ENCODE measurements around the gene TK1.
A peak's percentile ranks its signal among the peaks of the same experiment; 100 is the strongest.

Gene TK1

DNA sequence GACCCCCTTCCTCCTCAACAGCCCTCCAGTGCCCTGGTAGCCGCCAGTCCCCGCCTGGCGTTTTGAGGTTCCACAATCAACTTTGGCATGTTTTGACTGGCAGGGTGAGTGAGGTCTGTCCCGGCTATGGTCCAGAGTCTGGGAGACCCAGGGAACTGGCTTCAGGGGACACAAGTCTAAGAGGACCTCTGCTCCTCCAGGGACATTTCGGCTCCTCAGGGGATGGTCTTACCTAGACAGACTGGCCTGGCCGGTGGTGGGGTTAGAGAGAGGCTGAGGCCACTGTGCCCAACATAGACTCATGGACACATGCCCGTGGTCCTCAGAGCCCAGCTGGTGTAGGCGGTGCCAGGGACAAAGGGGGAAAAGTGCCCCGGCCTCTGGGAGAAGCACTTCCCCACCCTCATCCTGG lies 54.1 kb downstream of the TK1 start:
- no peak for DNase-seq

DNA sequence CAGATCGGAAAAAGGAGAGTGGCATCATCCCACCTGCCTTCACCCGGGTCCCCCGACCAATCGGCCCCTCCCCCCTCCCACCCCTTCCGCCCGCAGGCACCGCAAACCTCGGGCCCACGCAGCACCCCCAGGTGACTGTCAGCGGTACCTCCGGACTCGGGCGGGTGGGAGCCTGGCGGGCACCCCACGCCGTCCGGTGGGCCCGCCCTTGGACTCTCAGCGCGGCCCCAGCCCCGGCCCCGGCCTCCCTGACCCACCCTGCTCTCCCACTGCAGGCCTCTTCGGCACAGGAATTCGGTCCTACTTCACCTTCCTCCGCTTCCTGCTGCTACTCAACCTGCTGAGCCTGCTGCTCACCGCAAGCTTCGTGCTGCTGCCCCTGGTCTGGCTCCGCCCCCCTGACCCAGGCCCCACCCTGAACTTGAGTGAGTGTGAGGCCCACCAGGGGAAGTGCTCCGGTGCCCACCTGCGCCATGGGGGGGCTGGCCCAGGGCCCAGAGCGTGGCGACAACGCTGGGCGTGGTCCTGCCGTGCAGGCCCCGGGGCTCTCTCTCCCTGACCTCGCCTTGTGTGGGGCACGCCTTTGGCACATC lies 54.7 kb downstream of the TK1 start:
- DNase-seq: peak; percentile 87

- DNase-seq: peak; percentile 52
Measured at GRCh38 chr17:78131172-78132083, 55.4 kb downstream of the TK1 start.

DNA sequence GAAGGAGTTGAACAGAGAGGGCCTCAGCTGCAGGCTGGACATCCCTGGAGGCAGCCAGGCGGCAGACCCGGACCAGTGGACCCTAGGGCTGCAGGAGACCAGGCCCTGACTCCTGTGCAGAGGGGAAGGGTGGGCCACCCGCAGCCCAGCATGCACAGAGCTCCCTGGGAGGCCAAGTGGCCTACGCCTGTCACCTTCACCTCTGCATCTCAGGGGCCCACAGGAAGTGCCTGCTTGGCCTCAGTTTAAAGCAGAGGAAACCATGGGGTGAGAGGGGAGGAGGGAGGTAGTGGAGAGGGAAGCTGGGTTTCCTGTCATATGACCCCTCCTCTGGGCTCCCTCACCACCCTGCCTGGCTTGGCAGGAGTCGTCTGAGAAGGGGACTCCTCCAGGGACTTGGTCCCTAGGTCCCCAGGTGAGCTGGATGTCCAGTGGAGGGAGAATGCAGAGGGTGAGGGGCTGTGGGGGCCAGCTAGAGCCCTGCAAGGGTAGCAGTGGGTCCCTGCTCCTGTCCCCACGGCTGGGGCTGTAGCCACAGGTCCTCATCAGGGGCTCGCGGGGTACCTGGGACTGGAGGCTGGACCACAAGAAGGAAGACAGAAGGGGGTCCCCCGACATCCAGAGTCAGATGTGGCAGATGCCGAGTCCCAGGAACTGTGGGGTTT lies 56.3 kb downstream of the TK1 start, which contains the start of gene TMC8:
TSS of gene TMC8 (plus strand) at position 335 of the 665 bp plus-strand sequence. CDS start 818 bp downstream, outside the sequence.
- DNase-seq: peak; percentile 90

DNA sequence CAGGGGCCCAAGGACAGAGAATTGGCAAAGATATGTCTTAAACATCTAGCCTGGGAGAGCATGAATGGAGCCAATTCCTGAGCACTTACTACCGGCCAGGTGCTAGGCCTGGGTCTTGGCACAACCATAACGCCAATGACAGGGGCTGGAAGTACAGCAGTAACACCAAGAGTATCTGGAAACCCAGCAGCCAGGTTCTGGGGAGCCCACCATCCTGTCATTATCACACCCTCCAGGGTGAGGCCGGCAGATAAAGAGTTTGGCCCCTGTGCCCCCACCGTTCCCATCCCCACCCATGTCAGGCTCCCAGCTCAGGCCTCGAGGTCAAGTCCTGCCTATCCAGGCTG lies 56.8 kb downstream of the TK1 start:
- DNase-seq: peak; percentile 15

DNA sequence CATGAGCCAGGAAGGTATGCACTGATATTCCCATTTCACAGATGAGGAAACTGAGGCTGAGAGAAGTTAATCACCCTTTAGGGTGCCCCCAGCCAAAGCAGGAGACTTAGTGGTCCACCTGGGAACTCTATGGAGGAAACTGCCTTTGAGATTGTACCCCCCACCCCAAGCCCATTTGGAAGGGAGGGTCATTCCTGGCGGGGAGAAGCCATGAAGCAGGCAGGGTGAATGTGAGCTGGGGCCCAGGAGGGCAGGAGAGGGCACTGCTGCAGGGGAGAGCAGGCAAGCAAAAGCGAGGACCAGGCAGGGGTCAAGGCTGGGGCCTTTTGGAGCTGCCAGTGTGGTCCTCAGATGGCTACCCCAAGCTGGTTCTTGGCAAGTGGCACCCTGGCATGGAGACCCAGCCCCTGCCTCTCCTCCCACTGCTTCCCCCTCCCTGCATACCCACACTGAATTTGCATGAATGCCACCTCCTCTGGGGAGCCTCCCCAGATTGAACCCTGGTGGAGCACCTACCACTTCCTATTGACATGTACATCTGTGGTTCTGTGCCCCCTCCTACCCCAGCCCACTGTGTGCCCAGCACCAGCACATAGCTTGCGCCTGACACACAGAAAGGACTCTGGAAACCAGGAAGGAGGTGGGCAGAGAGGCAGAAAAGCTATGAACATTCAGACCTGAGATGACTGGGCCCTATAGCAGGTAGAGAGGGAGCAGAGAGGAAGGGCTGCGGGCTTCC lies 57.3 kb downstream of the TK1 start:
- peak; percentile 61 for DNase-seq

- DNase-seq: peak; percentile 79
Measured at GRCh38 chr17:78128551-78129350, 58.1 kb downstream of the TK1 start, which contains the start of gene TMC6. TSS of gene TMC6 (minus strand) at chr17:78128755. CDS start at chr17:78126832, 1,923 bp downstream.

DNA sequence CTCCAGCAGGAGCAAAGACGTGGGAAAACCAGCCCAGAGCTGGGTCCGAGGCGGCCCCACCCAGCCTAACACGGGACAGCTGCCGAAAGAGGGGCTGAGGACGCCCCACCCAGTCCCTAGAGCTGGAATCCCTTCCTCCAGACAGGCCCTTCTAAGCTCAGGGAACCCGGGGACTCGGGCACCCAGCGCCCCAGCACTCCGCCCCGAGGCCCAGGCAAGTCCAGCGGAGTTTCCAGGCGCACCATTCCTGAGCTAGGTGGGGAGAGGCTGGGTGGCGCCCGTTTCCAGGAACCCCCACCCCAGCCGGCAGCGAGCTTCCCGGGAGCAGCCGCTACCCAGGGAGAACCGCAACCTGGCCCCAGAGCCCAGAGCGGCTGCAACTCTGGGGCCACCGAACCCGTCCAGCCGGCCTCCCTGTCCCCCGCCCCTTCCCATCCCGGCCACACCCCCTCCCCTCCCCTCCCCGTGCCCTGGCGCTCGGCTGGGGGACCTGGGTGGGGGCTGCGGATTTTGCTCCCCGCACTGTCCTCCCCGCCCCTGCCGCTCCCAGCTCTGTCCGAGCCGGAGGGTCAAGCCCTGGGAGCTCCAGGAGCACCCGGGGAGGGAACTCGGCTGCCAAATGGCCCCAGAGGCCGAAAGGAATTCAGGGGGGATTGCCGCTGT lies 58.8 kb downstream of the TK1 start:
- DNase-seq: peak; percentile 14

- peak; percentile 70 for DNase-seq
Measured at GRCh38 chr17:78127239-78127887, 59.5 kb downstream of the TK1 start.

GRCh38 chr17:78126895-78127238 lies 60.0 kb downstream of the TK1 start:
- no peak for DNase-seq

DNA sequence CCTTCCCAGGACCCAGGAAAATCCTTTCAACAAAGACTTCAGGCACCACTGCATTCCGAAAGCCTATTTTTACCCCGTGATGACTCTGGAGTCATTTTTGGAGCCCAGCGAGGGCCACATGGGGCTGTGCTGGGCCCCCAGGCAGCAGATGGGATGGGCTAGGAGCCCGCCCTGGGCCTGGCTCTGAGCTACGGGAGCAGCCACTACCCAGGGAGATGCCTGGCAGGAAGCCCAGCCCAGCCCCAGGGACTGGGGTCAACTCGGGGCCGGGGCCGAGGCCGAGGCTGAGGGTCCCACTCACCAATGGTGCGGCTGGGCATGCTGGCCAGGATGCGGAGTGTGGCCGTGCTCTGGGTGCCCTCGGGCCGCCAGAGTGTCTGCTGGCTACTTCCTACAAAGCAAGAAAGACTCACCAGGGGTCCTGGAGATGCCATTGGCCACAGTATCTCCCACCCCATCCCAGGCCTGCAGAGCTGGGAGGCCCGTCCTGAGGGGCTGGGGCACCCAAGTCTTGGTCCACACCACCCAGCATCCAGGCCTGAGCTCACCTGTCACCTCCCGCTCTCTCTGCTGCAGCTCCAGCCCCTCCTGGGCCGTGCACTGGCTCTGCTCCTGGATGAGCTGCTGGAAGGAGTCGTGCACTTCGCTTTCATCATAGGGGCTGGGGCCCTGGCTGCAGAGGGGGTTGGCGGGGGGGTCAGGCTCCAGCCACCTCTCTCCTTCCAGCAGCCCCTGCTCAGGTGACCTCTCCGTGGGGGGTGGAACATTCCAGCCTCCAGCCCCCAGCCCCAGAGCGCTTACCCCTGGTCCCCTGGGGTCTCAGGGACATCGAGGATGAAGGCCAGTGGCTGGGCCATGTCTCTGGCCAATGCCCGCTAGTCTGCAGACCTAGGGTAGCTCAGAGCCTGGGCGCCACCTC lies 60.6 kb downstream of the TK1 start:
- DNase-seq: no peak

DNA sequence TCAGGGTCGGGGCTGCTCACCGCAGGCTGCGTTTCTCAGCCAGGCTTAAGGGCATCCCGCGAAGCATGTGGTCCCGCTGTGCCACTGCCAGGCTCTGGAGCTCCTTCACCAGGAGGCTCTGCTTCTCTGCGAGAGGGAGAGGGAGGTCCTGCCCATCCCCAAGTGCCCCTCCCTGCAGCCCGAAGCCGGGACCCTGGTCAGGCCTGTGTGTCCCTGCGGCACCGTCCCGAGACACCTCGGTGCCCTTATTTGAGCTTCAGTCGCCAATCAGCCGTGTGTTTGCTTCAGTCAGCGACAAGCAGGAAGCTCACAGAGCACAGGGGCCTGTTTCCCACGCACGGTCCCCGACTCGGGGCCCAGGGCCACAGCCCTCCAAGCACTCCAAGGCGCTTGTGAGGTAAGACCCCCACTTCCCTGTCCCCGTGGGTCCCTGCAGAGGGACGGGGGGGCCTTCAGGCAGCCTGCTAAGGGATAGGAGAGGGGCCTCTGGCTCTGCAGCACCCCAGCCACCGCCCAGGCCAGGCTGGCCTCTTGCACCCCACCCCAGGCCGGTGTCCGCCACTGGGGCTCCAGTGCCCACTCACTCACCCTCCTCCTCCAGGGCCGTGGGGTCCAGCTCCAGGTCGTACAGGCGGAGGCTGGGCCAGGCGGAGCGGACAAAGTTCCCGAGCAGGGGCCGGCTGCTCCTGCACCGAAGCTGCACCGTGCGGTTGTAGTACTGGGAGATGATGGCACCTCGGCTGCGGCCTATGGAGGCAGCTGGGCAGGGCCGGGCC lies 61.5 kb downstream of the TK1 start:
- DNase-seq: peak; percentile 32

GRCh38 chr17:78124836-78125137 lies 62.1 kb downstream of the TK1 start:
- DNase-seq: no peak

Measured in activated gamma-delta T cell treated with Interleukin-2 at 50 U/mL for 16 hours (primary cell).